Measurements from ENCODE around the gene SPDYC. TPM values are rescaled to one million over a fixed set of nuclear protein-coding genes. Genes with fewer than 3 reads are reported as not detected.

SPDYC gene
- total and polyA plus RNA-seq, 2 of the 13 experiments (the other 11 are each of a cell fraction or from before 2014, with no cell fraction given), result 0.15 to 0.33 TPM

DNA sequence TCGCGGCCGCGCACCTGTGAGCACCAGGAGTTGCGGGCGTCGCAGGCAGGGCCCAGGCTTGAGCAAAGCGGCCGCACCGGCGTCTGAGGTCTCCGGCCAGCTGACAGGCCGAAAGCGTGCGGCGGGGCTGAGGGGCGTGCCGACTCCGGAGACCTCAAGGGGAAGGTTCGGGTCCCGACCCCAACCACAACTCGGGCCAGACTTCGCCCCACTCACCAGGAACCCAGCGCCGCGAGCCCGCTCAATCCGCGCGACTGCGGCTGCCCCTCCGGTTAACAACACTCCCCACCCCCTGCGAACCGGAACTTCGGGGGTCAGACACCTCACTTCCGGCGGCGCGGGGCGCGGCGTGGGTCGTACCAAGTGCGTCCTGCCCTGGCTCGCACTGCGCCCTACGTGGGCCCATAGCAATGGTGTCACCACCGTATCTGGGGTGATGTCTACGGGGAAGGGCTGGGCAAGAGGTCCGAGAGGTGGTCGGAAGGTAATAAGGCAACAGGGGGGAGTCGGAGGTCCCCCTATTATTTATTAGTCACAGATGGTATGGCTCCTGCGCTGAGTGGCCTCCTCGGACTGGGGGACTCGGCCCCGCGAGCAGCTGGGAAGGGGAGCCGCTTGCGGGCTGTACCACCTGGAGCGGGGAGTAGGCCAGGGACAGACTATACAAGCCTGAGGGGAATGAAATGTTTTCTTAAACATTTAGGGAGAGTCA, 35.6 kb upstream of the SPDYC start, which contains the start of gene SYVN1 (continued):
- TF ChIP-seq, protein P1, sequence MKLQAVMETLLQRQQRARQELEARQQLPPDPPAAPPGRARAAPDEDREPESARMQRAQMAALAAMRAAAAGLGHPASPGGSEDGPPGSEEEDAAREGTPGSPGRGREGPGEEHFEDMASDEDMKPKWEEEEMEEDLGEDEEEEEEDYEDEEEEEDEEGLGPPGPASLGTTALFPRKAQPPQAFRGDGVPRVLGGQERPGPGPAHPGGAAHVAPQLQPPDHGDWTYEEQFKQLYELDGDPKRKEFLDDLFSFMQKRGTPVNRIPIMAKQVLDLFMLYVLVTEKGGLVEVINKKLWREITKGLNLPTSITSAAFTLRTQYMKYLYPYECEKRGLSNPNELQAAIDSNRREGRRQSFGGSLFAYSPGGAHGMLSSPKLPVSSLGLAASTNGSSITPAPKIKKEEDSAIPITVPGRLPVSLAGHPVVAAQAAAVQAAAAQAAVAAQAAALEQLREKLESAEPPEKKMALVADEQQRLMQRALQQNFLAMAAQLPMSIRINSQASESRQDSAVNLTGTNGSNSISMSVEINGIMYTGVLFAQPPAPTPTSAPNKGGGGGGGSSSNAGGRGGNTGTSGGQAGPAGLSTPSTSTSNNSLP (IDR thresholded peaks at IDR 0.05; ENCODE audit: low read depth, low read length), result 0 out of 2 replicates have a peak, but pooled peaks have one; percentile 50

DNA sequence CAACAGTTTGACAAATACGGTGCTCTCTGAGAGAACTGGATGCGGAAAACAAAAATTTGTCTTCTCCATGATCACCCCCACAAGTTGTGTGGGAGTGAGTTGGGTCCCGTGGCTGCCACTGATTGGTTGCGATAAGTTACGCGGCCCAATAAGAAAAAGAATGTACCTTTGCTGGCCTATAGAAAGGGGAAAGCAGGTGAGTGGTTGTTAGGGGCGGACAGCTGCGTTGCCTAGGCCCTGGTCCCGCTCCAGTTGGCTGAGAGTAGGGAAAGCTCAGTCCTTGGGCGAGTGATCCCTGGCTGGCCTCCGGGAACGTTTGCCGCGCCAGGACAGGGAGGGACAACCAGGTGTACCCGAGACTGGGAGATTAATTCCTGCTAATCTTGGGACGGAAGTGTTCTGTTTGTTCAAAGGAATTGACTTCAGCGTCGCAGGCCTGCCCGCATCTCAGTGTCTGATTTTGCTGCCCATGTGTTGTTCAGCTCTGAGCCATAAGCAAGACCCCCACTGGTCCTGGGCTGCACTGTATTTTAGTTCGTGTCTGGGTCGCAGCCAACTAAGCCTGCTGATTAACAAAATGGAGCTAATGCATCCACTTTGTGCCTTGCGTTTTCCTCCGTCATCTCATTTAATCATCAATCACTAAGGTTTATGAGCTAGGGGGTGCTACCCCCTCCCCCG, 34.9 kb upstream of the SPDYC start:
- POLR2A ChIA-PET, result interaction anchor here (0.6 to 5.1 kb wide), 40 partner anchors 8 to 357 kb away, joined by 3 to 105 read pairs (median 5); partner anchors contain the start of genes ARL2, CAPN1, CDC42EP2 and FAU
- Histone ChIP-seq H2AFZ (ENCODE audit: low read length) (no peak overlapping the region), H4K20me1 (ENCODE audit: insufficient read depth, low read length) (peaks cover 17% of the 10 kb centered on the region), H3K9ac (ENCODE audit: insufficient read depth, low read depth, low read length) (peak overlapping the region; percentile 96), H3K36me3 (replicated peaks in 1 of 2; ENCODE audit: control insufficient read depth in 1 of 2, insufficient read depth in 2 of 2, low read length in 2 of 2) (peaks cover 17 to 26% of the 10 kb centered on the region in 2 experiments), H3K9me3 (ENCODE audit: low read length) (no peaks in the 10 kb centered on the region), H3K27ac (ENCODE audit: extremely low read length, insufficient read depth, low read length) (peak overlapping the region; percentile 96), H3K4me1 (ENCODE audit: insufficient read depth, low read length) (peaks cover 25% of the 10 kb centered on the region), H3K79me2 (ENCODE audit: insufficient read depth, low read length) (peaks cover 26% of the 10 kb centered on the region), H3K4me3 (replicated peaks in 1 of 3; ENCODE audit: insufficient read depth in 1 of 3, low read depth in 2 of 3, low read length in 3 of 3) (peak overlapping the region; percentile 85 to 94 (median 92)), H3K27me3 (ENCODE audit: control insufficient read depth in 1 of 2, insufficient read depth in 2 of 2, low read length in 2 of 2) (no peaks in the 10 kb centered on the region; a peak in 1 of 5 replicates), H3K4me2 (ENCODE audit: low read depth, low read length) (peak overlapping the region; percentile 92)
- CTCF ChIA-PET (ENCODE audit: low intra/inter-chr PET ratio, low total read pairs), result no interaction called here
- BruUV-seq (replicated peaks), result TSS peak; percentile 87
- WGBS (ENCODE audit: low lambda C conversion rate), result 13% methylated on average over 16 of the region's 24 CpGs
- DNase-seq (ENCODE audit: low spot score) (peak; percentile 97), FAIRE-seq (peak; percentile 99), ATAC-seq (peak; percentile 94)
- intact Hi-C loops (cut with micrococcal nuclease; ENCODE audit: unreplicated experiment), result loop anchor here (1.0 kb wide), 2 partner anchors 31 to 46 kb away; partner anchors contain the start of gene CAPN1
- in situ Hi-C loops (cut with HindIII; ENCODE audit: extremely low pct_ligation_motif_present, low pct_unique_long_range_greater_than_20kb), result no loop called here
- TF ChIP-seq GMEB1 (CRISPR knock-in tag; IDR thresholded peaks at IDR 0.05; ENCODE audit: borderline replicate concordance) (0 out of 2 replicates have a peak, but pooled peaks have one; percentile 0), ZNF660 (CRISPR knock-in tag; IDR thresholded peaks at IDR 0.05; ENCODE audit: borderline replicate concordance, low read depth) (no peak), ZNF431 (CRISPR knock-in tag; IDR thresholded peaks at IDR 0.05; ENCODE audit: borderline replicate concordance, low read depth) (peak; percentile 64; the same call in 1 of the 2 replicates), CSRNP2 (CRISPR knock-in tag; conservative IDR thresholded peaks at IDR 0.05; ENCODE audit: low read depth) (no peak), XBP1 (CRISPR knock-in tag; IDR thresholded peaks at IDR 0.05) (peak; percentile 94; the same call in 1 of the 2 replicates), ZNF564 (CRISPR knock-in tag; IDR thresholded peaks at IDR 0.05) (no peak), FOXP4 (CRISPR knock-in tag; IDR thresholded peaks at IDR 0.05) (peak; percentile 5; the same call in 1 of the 2 replicates), PHF8 (CRISPR knock-in tag; IDR thresholded peaks at IDR 0.05) (no peak), ZNF674 (CRISPR knock-in tag; IDR thresholded peaks at IDR 0.05; ENCODE audit: low read depth) (no peak; the same call in 1 of the 2 replicates)
- TF ChIP-seq, protein P2, sequence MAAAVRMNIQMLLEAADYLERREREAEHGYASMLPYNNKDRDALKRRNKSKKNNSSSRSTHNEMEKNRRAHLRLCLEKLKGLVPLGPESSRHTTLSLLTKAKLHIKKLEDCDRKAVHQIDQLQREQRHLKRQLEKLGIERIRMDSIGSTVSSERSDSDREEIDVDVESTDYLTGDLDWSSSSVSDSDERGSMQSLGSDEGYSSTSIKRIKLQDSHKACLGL (CRISPR knock-in tag; IDR thresholded peaks at IDR 0.05), result no peak

Measured in HepG2 (cell line).